Measurements from ENCODE around the gene WDR12. TPM values are rescaled to one million over a fixed set of nuclear protein-coding genes. Genes with fewer than 3 reads are reported as not detected.

The WDR12 gene
- total RNA-seq, 4 donors from 2014 or later: 6.2 to 18.7 (median 7.6) TPM

GRCh38 chr2:202848813-202849212 lies 62.7 kb downstream of the WDR12 start:
- no peak for DNase-seq (ENCODE audit: low spot score in 2 of 2)

GRCh38 chr2:202847693-202848524 lies 63.6 kb downstream of the WDR12 start:
- intact Hi-C loops (cut with DNase I; ENCODE audit: low total_unique reads): no loop called here
- WGBS, 2 donors: 91 to 93% methylated on average over 9 of the region's 9 CpGs
- no peak for DNase-seq (ENCODE audit: low spot score in 2 of 2)
- TF ChIP-seq CTCF (IDR thresholded peaks at IDR 0.05): no peak
- no peak for TF ChIP-seq POLR2A (IDR thresholded peaks at IDR 0.05)
- H3K4me3 ChIP-seq (ENCODE audit: low read depth, poor library complexity, severe bottlenecking): no peak overlapping the region

More at GRCh38 chr2:202848813-202849212, 62.7 kb downstream of the WDR12 start:
- no peak overlapping the region for H3K4me3 ChIP-seq (ENCODE audit: low read depth, poor library complexity, severe bottlenecking)
- intact Hi-C loops (cut with DNase I; ENCODE audit: low total_unique reads): no loop called here
- WGBS, 2 donors: 72 to 75% methylated on average over 8 of the region's 8 CpGs
- TF ChIP-seq CTCF (IDR thresholded peaks at IDR 0.05) (no peak), POLR2A (IDR thresholded peaks at IDR 0.05) (no peak)

GRCh38 chr2:202844656-202845055 lies 66.8 kb downstream of the WDR12 start:
- no peak for DNase-seq (ENCODE audit: low spot score in 2 of 2)
- H3K4me3 ChIP-seq (ENCODE audit: low read depth, poor library complexity, severe bottlenecking): no peak overlapping the region
- WGBS, 2 donors: 69 to 71% methylated on average over 2 of the region's 2 CpGs
- intact Hi-C loops (cut with DNase I; ENCODE audit: low total_unique reads): no loop called here
- no peak for TF ChIP-seq CTCF (IDR thresholded peaks at IDR 0.05)
- TF ChIP-seq POLR2A (IDR thresholded peaks at IDR 0.05): no peak

- no peak overlapping the region for H3K4me3 ChIP-seq (ENCODE audit: low read depth, poor library complexity, severe bottlenecking)
- intact Hi-C loops (cut with DNase I; ENCODE audit: low total_unique reads): no loop called here
- no peak for TF ChIP-seq CTCF (IDR thresholded peaks at IDR 0.05)
- TF ChIP-seq POLR2A (IDR thresholded peaks at IDR 0.05): no peak
- DNase-seq (ENCODE audit: low spot score in 2 of 2): no peak
These were observed 68.8 kb downstream of the WDR12 start for GRCh38 chr2:202842690-202843089.

GRCh38 chr2:202841090-202841867 lies 70.2 kb downstream of the WDR12 start:
- 90 to 93% methylated on average over 11 of the region's 11 CpGs for WGBS, 2 donors
- intact Hi-C loops (cut with DNase I; ENCODE audit: low total_unique reads): no loop called here
- H3K4me3 ChIP-seq (ENCODE audit: low read depth, poor library complexity, severe bottlenecking): no peak overlapping the region
- DNase-seq (ENCODE audit: low spot score in 2 of 2): no peak
- TF ChIP-seq CTCF (IDR thresholded peaks at IDR 0.05): no peak
- TF ChIP-seq POLR2A (IDR thresholded peaks at IDR 0.05): no peak

Measured in lower leg skin (tissue), 4 donors.